ENCODE results near the gene FAM111B.

The FAM111B gene

DNA sequence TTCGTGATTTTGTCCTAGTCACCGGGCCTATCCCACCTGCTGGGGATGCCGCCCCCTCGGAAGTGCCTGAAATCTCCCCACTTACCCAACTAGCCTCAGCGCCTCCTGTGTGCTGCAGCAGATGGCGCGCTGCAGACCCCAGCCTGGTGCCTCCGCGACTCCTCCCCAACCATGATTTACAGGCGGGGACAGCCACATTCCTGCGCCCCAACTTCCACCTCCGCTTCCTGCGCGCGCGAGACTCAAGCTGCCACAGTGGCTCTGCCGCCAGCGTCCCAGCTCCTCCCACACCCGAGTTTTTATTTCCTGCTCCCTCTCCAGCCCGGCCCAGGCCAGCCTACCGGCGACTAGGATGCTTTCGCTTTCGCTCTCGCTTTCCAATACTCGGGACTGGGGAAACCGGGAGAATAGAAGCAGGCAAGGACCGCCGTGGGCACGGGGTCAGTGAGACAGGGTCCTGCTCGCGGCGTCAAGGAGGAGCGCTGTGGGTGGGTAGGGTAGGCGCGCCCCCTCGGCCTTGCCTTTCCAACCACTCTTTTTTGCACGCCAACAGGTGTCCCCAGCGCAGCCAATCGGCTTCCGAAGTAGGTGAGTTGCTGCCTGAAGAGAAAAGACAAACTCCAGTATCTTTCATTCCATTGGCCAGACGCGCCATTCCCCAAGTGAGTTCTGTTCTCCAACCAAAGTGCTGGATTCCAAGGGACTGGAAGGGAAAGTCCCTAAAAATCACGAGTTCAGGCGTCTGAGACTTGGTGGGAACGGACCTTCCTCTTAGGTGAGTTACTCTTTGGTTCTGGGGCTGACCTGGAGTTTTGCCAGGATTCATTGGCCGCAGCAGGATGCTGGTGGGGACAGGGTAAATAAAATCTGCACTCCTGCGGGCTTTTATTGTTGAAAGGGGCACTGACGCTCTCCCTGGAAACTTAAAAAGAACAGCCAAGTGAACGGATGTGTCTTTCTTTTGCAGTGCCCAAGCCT, 35.8 kb downstream of the FAM111B start, which contains the start of gene FAM111A:
FAM111A (plus strand) TSS at position 327 of the 978 bp plus-strand sequence. CDS start 6,017 bp downstream, outside the sequence.
- TF ChIP-seq, protein P1, sequence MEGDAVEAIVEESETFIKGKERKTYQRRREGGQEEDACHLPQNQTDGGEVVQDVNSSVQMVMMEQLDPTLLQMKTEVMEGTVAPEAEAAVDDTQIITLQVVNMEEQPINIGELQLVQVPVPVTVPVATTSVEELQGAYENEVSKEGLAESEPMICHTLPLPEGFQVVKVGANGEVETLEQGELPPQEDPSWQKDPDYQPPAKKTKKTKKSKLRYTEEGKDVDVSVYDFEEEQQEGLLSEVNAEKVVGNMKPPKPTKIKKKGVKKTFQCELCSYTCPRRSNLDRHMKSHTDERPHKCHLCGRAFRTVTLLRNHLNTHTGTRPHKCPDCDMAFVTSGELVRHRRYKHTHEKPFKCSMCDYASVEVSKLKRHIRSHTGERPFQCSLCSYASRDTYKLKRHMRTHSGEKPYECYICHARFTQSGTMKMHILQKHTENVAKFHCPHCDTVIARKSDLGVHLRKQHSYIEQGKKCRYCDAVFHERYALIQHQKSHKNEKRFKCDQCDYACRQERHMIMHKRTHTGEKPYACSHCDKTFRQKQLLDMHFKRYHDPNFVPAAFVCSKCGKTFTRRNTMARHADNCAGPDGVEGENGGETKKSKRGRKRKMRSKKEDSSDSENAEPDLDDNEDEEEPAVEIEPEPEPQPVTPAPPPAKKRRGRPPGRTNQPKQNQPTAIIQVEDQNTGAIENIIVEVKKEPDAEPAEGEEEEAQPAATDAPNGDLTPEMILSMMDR (IDR thresholded peaks at IDR 0.05; ENCODE audit: control insufficient read depth, extremely low read depth, insufficient read depth): peak; percentile 64
- peak; percentile 97 for DNase-seq (ENCODE audit: low read depth)
- H3K4me3 ChIP-seq (ENCODE audit: low read depth, low read length): peak within 1 kb of the TSS; percentile 86

DNA sequence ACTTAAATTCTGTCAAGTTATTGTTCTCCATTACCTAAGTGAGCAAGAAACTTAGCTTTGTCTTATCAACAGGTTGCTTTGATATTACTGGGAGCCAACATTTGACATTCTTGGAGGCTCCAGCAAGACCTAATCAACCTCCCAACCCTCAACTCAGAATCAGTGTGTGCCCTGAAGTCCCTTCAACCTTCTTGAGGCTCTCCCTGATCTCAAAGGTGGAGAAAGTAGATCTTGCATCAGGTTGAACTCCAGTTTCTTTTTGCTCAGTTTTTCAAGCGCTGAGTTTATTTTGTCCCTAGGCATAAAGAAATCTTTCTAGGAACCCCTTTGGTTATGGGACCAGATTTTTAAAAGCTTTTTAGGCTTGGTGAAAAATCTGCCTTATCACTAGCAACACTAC, 37.1 kb downstream of the FAM111B start:
- peak overlapping the region; percentile 86 for H3K4me3 ChIP-seq (ENCODE audit: low read depth, low read length)
- no peak for DNase-seq (ENCODE audit: low read depth)
- TF ChIP-seq, protein P1 (IDR thresholded peaks at IDR 0.05; ENCODE audit: control insufficient read depth, extremely low read depth, insufficient read depth): no peak

DNA sequence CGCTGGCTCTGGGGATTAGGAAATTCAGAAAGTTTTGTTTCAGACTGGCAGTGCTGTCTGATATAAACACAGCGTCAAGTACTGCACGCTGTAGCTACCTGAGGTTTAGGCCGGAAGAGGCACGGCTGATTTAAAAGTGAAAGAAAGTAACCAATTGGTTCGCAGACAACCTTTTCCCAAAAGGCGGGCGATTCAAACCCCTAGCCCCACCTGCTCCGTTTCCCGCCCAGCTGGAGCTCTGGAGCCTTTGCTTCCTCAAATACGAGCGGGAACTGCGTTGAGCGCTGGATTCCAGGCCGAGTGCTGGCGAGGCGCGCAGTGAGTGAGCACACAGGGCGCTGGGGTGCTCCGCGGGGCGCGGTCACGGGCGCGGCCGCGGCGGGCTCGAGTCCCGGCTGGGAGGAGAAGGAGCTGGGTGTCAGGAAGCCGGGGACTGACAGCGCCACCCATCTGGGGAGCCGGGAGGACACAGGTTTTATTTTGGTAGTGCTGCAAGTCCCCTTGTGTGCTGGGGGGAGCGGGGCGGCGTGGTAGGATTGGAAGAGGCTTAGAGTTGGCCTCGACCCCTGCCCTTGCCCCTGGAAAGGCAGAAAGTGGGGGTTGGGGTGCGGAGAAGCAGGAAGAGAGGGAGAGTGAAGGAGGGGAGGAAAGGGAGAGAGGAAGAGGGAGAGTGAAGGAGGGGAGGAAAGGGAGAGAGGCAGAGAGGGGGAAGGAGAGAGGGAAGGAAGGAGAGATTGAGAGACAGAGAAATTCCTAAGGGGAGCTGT, 37.7 kb downstream of the FAM111B start:
- TF ChIP-seq, protein P1 (IDR thresholded peaks at IDR 0.05; ENCODE audit: control insufficient read depth, extremely low read depth, insufficient read depth): no peak
- peak; percentile 67 for DNase-seq (ENCODE audit: low read depth)
- peak overlapping the region; percentile 86 for H3K4me3 ChIP-seq (ENCODE audit: low read depth, low read length)

DNA sequence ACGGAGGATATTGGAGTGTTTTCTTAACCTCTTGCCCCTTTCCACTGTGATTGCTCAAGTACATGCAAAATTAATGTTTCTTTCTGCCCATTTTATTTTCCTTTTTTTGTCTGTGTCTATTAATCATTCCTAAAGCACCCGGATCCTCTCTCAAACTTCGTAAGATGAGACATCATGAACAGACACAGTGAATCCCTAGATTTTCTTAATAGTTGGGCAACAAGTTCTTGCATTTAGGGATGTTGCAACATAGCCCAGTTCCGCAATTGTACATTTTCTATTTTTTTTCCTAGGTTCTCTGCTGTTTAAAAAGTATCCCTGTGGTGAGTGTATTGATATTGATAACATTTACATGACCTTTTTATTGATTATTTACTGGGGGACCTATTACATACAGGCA, 38.5 kb downstream of the FAM111B start:
- TF ChIP-seq, protein P1 (IDR thresholded peaks at IDR 0.05; ENCODE audit: control insufficient read depth, extremely low read depth, insufficient read depth): no peak
- no peak for DNase-seq (ENCODE audit: low read depth)
- H3K4me3 ChIP-seq (ENCODE audit: low read depth, low read length): peak overlapping the region; percentile 86

DNA sequence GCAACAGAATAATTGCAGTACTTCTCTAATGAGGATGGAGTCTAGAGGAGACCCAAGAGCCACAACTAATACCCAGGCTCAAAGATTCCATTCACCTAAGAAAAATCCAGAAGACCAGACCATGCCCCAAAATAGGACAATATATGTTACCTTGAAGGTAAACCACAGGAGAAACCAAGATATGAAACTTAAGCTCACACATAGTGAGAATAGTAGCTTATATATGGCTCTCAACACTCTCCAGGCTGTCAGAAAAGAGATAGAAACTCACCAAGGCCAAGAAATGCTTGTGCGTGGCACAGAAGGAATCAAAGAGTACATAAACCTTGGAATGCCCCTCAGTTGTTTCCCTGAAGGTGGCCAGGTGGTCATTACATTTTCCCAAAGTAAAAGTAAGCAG, 44.7 kb downstream of the FAM111B start:
- TF ChIP-seq, protein P1 (IDR thresholded peaks at IDR 0.05; ENCODE audit: control insufficient read depth, extremely low read depth, insufficient read depth): no peak
- H3K4me3 ChIP-seq (ENCODE audit: low read depth, low read length): no peak overlapping the region
- DNase-seq (ENCODE audit: low read depth): no peak

DNA sequence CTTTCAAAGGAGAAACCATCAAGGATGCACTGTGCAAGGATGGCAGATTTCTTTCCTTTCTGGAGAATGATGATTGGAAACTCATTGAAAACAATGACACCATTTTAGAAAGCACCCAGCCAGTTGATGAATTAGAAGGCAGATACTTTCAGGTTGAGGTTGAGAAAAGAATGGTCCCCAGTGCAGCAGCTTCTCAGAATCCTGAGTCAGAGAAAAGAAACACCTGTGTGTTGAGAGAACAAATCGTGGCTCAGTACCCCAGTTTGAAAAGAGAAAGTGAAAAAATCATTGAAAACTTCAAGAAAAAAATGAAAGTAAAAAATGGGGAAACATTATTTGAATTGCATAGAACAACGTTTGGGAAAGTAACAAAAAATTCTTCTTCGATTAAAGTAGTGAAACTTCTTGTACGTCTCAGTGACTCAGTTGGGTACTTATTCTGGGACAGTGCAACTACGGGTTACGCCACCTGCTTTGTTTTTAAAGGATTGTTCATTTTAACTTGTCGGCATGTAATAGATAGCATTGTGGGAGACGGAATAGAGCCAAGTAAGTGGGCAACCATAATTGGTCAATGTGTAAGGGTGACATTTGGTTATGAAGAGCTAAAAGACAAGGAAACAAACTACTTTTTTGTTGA, 45.4 kb downstream of the FAM111B start:
- TF ChIP-seq, protein P1 (IDR thresholded peaks at IDR 0.05; ENCODE audit: control insufficient read depth, extremely low read depth, insufficient read depth): no peak
- DNase-seq (ENCODE audit: low read depth): no peak
- no peak overlapping the region for H3K4me3 ChIP-seq (ENCODE audit: low read depth, low read length)

All from LNCaP clone FGC (cell line).